Measurements from ENCODE around the gene FIGN.

The FIGN gene

DNA sequence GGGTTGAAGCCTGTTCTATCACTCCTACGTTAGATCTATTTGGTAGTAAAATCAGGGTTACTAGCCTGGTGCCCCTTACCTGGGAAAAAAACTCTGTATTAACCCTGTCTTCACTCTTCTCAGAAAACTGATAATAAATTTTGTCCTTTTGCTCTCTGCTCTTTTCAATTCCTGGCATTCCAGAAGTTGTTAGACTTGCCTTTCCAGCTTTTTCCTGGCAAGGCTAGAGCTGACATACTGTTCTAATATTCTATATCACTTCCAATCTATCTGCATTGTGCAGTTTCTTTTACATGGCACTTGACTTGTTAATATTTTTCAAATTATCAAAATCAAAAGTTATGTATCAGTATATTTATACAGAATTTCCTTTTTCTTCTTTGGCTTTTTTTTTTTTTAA, 162.2 kb downstream of the FIGN start:
- in situ Hi-C loops (cut with HindIII; ENCODE audit: low sequenced_read_pairs), result no loop called here
- TF ChIP-seq CTCF (IDR thresholded peaks at IDR 0.05; ENCODE audit: low read depth, low read length), result no peak
- DNase-seq (ENCODE audit: low read depth, low spot score), result no peak
- H3K4me3 ChIP-seq (ENCODE audit: low read depth, low read length), result no peak overlapping the region

DNA sequence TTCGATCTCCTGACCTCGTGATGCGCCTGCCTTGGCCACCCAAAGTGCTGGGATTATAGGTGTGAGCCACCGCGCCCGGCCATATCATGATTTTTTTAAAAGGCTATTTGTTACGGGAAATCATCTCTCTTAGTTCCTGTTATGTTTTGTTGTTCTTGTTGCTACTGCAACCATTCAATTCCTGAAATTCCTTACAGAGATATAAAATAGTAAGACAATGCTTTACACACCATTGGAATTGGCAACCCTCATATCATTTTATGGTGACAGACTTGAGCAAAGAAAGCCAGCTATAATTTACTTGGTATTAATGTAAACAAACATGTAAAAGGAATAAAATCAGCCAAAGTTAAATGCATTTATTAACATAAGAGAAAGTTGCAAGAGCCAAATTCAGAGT, 163.0 kb downstream of the FIGN start:
- no peak for TF ChIP-seq CTCF (IDR thresholded peaks at IDR 0.05; ENCODE audit: low read depth, low read length)
- in situ Hi-C loops (cut with HindIII; ENCODE audit: low sequenced_read_pairs), result no loop called here
- no peak for DNase-seq (ENCODE audit: low read depth, low spot score)
- H3K4me3 ChIP-seq (ENCODE audit: low read depth, low read length), result no peak overlapping the region

DNA sequence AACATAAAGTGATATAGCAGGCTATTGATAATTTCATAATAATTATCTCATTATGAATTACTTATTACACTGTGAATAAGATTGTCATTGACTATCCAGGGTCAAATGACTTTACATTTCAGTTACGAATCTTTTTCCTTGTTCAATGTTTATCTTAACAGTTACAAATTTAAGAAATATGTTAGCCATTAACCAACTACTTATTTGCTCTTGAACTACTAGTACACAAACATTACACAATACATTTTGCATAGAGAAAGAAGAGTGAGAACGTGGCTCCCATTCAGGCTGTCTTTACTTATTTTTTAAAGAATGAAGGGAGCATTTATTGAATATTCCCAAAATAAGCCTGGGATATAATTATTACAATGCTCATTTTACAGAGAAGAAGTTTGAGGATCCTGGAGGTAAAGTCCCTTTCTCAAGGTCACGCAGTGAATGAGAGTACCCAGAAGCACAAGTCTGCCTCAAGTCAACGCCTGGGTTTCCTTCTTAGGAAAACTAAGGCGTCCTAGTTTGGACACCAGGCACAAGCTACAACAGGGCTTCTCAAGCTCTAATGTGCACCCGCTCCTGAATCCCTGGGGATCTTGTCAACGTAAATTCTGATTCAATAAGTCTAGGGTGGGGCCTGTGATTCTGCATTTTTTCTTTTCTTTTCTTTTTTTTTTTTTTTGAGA, 164.2 kb downstream of the FIGN start:
- no peak for DNase-seq (ENCODE audit: low read depth, low spot score)
- no peak for TF ChIP-seq CTCF (IDR thresholded peaks at IDR 0.05; ENCODE audit: low read depth, low read length)
- in situ Hi-C loops (cut with HindIII; ENCODE audit: low sequenced_read_pairs), result no loop called here
- H3K4me3 ChIP-seq (ENCODE audit: low read depth, low read length), result no peak overlapping the region

DNA sequence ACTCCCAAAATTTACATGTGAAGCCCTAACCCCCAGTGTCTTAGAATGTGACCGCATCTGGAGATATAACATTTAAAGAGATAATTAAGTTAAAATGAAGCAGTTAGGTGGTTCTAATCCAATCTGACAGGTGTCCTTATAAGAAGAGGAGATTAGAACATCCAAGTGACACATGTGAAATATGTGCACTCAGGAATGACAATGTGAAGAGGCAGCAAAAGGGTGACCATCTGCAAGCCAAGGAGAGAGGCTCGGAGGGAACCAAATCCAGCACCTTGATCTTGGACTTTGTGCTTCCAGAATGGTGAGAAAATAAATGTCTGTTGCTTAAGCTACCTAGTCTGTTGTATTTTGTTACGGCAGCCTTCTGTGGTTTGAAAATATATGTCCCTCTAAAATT, 165.4 kb downstream of the FIGN start:
- in situ Hi-C loops (cut with HindIII; ENCODE audit: low sequenced_read_pairs), result no loop called here
- no peak for DNase-seq (ENCODE audit: low read depth, low spot score)
- no peak overlapping the region for H3K4me3 ChIP-seq (ENCODE audit: low read depth, low read length)
- no peak for TF ChIP-seq CTCF (IDR thresholded peaks at IDR 0.05; ENCODE audit: low read depth, low read length)

DNA sequence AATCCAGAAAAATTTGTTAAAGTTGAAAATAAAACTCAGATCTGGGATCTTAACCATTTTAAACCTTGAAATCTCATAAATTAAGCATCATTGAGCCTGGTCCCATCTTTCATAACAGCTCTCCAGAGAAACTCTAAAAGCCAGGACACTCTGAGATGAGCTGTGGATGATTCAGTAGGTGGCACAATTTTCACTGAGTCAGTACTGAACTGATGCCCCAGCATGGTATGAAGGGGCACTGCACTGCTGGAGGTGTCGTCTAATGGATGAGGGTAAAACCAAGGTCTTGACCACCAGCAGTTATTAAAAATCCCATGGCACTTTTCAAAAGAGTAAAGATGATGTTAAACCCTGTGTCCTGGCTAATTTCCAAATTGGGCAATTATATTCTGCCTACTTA, 170.6 kb downstream of the FIGN start:
- in situ Hi-C loops (cut with HindIII; ENCODE audit: low sequenced_read_pairs), result no loop called here
- no peak for DNase-seq (ENCODE audit: low read depth, low spot score)

GRCh38 chr2:163564236-163564635, 171.6 kb downstream of the FIGN start:
- DNase-seq (ENCODE audit: low read depth, low spot score), result no peak
- no peak overlapping the region for H3K4me3 ChIP-seq (ENCODE audit: low read depth, low read length)
- TF ChIP-seq CTCF (IDR thresholded peaks at IDR 0.05; ENCODE audit: low read depth, low read length), result no peak
- in situ Hi-C loops (cut with HindIII; ENCODE audit: low sequenced_read_pairs), result no loop called here

More for the DNA sequence above, 170.6 kb downstream of the FIGN start:
- TF ChIP-seq CTCF (IDR thresholded peaks at IDR 0.05; ENCODE audit: low read depth, low read length), result no peak
- H3K4me3 ChIP-seq (ENCODE audit: low read depth, low read length), result no peak overlapping the region
